RCC 7860 (cell line): ENCODE measurements around the gene ZBTB25.
A peak's percentile ranks its signal among the peaks of the same experiment; 100 is the strongest.

ENCODE experiments used
- DNase-seq: peaks from one replicate; pipeline ENCODE4 v3.0.0-alpha.2; 2015; ENCODE audit warnings: low spot score
- FAIRE-seq: peaks from 2 replicates; lab custom pipeline; 2012; peaks lifted over from hg19 to GRCh38; lab: Jason Lieb, UNC

ZBTB25 gene, protein sequence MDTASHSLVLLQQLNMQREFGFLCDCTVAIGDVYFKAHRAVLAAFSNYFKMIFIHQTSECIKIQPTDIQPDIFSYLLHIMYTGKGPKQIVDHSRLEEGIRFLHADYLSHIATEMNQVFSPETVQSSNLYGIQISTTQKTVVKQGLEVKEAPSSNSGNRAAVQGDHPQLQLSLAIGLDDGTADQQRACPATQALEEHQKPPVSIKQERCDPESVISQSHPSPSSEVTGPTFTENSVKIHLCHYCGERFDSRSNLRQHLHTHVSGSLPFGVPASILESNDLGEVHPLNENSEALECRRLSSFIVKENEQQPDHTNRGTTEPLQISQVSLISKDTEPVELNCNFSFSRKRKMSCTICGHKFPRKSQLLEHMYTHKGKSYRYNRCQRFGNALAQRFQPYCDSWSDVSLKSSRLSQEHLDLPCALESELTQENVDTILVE

DNA sequence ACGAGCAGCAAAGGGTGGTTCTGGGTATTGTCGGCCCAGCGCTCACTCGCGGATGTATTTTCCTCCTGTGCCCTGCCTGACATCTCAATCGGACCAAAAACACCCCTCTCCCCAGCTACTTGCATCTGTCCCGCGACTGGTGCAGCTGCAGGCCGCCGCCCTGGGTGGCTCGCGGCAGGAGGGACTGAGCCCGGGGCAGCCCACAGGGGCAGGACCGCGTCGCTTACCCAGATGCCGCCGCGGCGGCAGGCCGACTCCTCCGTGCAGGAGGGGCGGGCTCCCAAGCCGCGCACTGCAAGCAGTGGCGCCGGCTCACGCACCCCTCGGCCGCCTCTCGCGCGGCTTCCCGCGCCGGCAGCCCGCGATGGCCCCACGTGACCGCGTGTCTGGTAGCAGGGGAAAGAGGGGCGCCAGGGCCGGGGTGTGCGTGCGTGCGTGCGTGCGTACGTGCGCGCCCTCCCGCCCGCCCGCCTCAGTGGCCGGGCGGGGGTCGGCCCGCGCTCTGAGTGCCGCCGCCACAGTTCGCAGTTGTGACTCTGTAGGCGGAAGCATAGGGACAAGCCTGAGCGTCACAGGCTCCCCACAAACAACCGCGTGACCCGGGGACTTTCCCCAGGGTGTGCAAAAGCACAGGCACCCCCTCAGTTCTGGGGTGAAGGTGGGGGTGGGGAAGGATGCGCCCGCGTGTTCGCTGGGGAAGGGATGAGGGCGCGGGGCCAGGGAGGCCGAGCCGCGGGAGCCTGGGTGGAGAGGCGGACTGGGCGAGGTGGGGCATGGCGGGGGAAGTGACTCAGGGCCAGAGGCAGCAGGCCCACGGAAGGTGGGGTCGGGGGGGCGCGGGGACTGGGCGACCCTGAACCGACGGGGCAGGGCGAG, at the start of gene ZBTB25:
Gene ZBTB25, minus strand, starts transcription at position 405 of the 876 bp plus-strand sequence. CDS start 13,305 bp downstream, outside the sequence.
- FAIRE-seq: no peak
- peak; percentile 72 for DNase-seq

GRCh38 chr14:64550621-64551333, 47.1 kb upstream of the ZBTB25 start:
- FAIRE-seq (no peak), DNase-seq (no peak)

DNA sequence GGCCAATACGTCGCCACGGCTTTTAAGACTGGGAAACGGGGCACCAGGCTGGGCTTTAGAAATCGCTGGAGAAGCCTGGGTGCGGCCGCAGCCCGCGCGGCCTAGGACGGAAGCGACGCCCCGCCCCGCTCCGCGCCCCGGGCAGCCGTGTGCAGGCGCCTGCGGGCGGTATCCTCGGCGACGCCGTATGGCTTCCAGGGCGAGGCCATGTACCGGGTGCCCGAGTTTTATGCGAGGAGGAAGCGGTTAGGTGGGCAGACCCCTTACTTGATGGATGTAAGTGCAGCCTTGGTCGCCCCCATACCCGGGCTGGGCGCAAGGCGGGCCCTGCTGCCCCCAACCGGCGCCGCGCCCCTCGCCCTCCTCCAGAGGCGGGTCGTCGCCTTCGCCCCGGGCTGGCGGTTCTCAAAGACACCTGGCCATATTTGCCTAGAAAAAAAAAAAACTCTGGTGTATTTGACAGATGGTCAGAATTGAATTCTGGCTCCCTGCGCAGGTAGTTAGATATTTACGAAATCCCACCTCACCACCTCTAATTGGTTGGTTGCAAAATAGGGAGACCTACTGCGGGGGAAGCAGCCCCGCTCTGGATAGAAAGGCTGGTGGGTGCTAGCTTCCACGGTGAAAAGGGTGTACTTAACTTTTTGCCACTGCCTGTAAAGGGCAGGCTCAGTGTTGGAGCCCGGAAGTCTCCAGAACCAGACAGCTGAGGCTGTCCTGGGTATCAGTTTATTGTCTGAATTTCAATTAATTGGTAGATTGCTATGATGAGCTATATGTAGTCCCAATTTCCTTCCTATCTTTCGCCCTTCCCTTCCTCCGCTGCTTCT, 46.4 kb upstream of the ZBTB25 start, which contains the start of gene PPP1R36:
Gene PPP1R36, plus strand, starts transcription at position 171 of the 830 bp plus-strand sequence. Its CDS starts 37 bp downstream, at position 208.
- no peak for FAIRE-seq
- DNase-seq: no peak

- DNase-seq: no peak
- no peak for FAIRE-seq
These were observed 45.4 kb upstream of the ZBTB25 start for GRCh38 chr14:64549016-64549415.

DNA sequence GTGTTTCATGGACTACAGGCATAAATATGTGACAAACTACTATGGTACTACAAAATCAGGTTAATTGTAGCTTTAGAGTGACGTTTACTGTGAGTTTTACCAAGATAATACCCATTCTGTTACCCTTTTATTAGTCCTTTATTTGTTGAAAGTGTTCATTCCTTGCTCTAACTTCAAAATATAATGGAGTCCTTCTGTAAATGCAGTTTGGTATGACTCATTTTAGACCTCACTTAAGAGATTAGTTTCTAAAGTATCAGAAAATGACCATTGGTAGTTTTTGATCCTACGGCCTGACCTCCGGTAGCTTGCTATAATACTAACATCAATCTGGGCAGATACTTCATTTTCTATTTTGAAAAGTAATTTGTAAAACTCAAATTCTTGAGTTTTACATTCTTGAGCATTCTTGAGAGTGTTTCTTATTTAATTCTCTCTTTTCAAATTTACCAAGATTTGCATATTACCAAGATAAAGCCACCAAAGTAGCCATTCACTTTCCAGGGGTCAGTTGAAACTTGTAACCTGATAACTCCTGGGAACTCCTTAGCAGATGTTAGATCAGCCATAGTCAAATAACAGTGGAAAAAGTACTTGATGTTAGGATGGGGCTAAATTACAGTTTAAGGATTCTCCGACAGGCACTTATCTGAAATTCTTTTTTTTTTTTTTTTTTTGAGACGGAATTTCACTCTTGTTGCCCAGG, 41.1 kb upstream of the ZBTB25 start:
- no peak for FAIRE-seq
- DNase-seq: no peak

- no peak for FAIRE-seq
These were observed 39.2 kb upstream of the ZBTB25 start for GRCh38 chr14:64542836-64543201.

DNA sequence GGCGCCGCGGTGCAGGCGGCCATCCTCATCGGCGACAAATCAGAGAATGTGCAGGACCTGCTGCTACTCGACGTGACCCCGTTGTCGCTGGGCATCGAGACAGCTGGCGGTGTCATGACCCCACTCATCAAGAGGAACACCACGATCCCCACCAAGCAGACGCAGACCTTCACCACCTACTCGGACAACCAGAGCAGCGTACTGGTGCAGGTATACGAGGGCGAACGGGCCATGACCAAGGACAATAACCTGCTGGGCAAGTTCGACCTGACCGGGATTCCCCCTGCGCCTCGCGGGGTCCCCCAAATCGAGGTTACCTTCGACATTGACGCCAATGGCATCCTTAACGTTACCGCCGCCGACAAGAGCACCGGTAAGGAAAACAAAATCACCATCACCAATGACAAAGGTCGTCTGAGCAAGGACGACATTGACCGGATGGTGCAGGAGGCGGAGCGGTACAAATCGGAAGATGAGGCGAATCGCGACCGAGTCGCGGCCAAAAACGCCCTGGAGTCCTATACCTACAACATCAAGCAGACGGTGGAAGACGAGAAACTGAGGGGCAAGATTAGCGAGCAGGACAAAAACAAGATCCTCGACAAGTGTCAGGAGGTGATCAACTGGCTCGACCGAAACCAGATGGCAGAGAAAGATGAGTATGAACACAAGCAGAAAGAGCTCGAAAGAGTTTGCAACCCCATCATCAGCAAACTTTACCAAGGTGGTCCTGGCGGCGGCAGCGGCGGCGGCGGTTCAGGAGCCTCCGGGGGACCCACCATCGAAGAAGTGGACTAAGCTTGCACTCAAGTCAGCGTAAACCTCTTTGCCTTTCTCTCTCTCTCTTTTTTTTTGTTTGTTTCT, 38.6 kb upstream of the ZBTB25 start:
- DNase-seq (no peak), FAIRE-seq (no peak)

More at GRCh38 chr14:64542836-64543201, 39.2 kb upstream of the ZBTB25 start:
- no peak for DNase-seq

DNA sequence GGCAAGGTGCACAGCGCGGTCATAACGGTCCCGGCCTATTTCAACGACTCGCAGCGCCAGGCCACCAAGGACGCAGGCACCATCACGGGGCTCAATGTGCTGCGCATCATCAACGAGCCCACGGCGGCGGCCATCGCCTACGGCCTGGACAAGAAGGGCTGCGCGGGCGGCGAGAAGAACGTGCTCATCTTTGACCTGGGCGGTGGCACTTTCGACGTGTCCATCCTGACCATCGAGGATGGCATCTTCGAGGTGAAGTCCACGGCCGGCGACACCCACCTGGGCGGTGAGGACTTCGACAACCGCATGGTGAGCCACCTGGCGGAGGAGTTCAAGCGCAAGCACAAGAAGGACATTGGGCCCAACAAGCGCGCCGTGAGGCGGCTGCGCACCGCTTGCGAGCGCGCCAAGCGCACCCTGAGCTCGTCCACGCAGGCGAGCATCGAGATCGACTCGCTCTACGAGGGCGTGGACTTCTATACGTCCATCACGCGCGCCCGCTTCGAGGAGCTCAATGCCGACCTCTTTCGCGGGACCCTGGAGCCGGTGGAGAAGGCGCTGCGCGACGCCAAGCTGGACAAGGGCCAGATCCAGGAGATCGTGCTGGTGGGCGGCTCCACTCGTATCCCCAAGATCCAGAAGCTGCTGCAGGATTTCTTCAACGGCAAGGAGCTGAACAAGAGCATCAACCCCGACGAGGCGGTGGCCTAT, 37.8 kb upstream of the ZBTB25 start:
- DNase-seq: no peak
- no peak for FAIRE-seq

DNA sequence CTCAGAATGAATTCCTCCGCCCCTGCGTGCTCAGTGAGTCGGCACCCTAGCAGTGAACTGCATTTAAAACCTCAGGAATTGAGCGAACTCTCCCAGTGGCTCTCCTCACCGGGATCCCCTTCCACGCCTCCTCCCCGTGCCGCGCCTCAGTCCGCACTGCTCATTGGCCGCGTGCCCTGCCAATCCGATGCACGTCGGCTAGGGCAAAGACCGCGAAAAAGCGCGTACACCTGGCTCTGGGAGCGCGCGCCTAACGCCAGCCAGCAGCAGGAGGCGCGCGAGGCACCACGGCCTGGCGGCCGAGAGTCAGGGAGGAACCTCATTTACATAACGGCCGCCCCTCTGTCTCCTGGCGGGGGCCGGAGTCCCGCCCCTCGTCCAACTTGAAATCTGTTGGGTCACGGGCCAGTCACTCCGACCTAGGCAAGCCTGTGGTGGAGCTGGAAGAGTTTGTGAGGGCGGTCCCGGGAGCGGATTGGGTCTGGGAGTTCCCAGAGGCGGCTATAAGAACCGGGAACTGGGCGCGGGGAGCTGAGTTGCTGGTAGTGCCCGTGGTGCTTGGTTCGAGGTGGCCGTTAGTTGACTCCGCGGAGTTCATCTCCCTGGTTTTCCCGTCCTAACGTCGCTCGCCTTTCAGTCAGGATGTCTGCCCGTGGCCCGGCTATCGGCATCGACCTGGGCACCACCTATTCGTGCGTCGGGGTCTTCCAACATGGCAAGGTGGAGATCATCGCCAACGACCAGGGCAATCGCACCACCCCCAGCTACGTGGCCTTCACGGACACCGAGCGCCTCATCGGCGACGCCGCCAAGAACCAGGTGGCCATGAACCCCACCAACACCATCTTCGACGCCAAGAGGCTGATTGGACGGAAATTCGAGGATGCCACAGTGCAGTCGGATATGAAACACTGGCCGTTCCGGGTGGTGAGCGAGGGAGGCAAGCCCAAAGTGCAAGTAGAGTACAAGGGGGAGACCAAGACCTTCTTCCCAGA, 36.9 kb upstream of the ZBTB25 start, which contains the start of gene HSPA2:
Gene HSPA2, plus strand, starts transcription at position 534 of the 995 bp plus-strand sequence. Its CDS starts 109 bp downstream, at position 643.
- DNase-seq: peak; percentile 83
- FAIRE-seq: peak; percentile 37

- DNase-seq (no peak), FAIRE-seq (no peak)
These were observed 33.0 kb upstream of the ZBTB25 start for GRCh38 chr14:64536488-64537245.

DNA sequence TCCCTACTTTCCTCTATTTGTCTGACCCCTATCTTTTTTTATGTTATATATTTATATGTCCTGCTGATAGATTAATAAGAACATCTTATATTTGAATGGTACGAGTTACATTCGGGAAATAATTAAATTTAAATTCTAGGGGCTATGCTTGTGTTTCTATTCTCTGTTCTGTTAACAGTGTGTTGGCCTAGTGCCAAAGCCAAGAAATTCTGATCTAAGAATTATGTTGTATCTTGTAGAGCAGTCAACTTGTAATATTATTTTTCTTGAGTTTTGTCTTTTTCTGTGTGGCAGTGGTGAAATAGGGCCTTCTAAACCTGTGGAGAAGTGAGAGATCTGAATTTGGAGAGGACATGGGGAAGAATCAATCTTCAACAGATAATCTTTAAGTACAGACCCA, 27.9 kb upstream of the ZBTB25 start:
- no peak for DNase-seq

GRCh38 chr14:64525354-64525753, 21.7 kb upstream of the ZBTB25 start:
- DNase-seq (no peak), FAIRE-seq (no peak)

More for the DNA sequence above, 27.9 kb upstream of the ZBTB25 start:
- no peak for FAIRE-seq

DNA sequence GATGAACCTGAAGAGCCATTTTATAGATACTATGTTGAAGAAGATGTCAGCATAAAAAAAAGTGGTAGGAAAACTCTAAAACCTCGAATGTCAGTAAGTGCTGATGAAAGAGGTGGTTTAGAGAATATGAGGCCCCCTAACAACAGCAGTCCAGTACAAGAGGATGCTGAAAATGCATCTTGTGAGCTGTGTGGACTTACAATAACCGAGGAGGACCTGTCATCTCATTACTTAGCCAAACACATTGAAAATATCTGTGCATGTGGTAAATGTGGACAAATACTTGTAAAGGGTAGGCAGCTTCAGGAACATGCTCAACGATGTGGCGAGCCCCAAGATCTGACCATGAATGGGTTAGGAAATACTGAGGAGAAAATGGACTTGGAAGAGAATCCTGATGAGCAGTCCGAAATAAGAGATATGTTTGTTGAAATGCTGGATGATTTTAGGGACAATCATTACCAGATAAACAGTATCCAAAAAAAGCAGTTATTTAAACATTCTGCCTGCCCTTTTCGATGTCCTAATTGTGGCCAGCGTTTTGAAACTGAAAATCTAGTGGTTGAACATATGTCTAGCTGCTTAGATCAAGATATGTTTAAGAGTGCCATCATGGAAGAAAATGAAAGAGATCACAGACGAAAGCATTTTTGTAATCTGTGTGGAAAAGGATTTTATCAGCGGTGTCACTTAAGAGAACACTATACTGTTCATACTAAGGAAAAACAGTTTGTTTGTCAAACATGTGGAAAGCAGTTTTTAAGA, 19.1 kb upstream of the ZBTB25 start:
- no peak for FAIRE-seq
- no peak for DNase-seq

DNA sequence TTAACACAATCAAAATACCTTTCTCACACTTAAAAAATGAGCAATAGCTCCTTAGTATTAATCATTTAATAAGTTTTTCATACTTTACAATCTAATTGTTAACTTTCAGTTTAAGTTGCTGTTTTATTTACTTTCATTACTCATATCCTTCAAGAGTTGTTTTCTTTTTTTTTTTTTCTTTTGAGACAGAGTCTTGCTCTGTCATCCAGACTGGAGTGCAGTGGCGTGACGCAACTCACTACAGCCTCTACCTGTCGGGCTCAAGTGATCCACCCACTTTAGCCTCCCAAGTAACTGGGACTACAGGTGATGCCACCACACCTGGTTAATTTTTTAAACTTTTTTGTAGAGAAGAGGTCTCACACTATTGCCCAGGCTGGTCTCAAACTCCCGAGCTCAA, 17.1 kb upstream of the ZBTB25 start:
- no peak for DNase-seq
- FAIRE-seq: no peak

DNA sequence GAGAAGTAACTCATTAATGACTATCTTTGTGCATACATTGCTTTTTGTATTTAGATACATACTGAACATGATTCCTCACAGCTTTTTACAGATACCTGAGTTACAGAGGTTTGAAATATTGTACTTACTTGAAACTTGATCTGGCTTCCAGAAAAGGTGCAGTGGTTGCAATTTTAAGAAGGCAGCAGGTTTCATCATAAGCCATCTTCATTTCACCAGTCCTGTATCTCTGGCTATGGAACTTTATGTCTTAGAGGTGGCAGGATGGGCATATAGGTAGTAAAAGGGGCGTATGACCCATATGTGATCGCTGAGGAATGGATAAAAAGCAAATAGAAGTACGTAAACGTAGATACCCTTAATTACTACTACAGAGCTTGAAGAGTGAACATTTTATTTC, 14.6 kb upstream of the ZBTB25 start:
- no peak for FAIRE-seq
- no peak for DNase-seq
